CD4-positive, alpha-beta T cell treated with Interleukin-1 beta for 1 hour (primary cell): ENCODE data around the gene MATCAP1.

Experiments
- DNase-seq, 2 donors: peaks; one replicate each; pipeline ENCODE4 v3.0.0-alpha.2; 2020 to 2022

The MATCAP1 gene

GRCh38 chr16:67155295-67156142, 28.2 kb downstream of the MATCAP1 start:
- peak; percentile 79 to 83 for DNase-seq

GRCh38 chr16:67154578-67155294, 29.0 kb downstream of the MATCAP1 start:
- DNase-seq, result no peak

- DNase-seq, result no peak
Measured at GRCh38 chr16:67151431-67152097, 32.2 kb downstream of the MATCAP1 start.

- DNase-seq, result no peak
Measured at GRCh38 chr16:67150833-67151396, 32.8 kb downstream of the MATCAP1 start, which contains the start of gene B3GNT9. TSS of gene B3GNT9 (minus strand) at chr16:67150998. CDS start at chr16:67150485, 513 bp downstream.

GRCh38 chr16:67150047-67150832, 33.5 kb downstream of the MATCAP1 start:
- peak; percentile 31 to 40 for DNase-seq

GRCh38 chr16:67149276-67150046, 34.3 kb downstream of the MATCAP1 start:
- DNase-seq, result no peak

GRCh38 chr16:67148656-67149275, 35.0 kb downstream of the MATCAP1 start:
- no peak for DNase-seq

- DNase-seq, result no peak
Measured at GRCh38 chr16:67148221-67148620, 35.5 kb downstream of the MATCAP1 start.

- no peak for DNase-seq
Measured at GRCh38 chr16:67147437-67148140, 36.2 kb downstream of the MATCAP1 start.

- DNase-seq, result no peak
Measured at GRCh38 chr16:67146523-67147357, 37.0 kb downstream of the MATCAP1 start.

GRCh38 chr16:67145746-67146145, 38.0 kb downstream of the MATCAP1 start:
- no peak for DNase-seq

- DNase-seq, result no peak
Measured at GRCh38 chr16:67144943-67145342, 38.8 kb downstream of the MATCAP1 start.

GRCh38 chr16:67142342-67142741, 41.4 kb downstream of the MATCAP1 start:
- DNase-seq, result no peak

- no peak for DNase-seq
Measured at GRCh38 chr16:67141391-67141790, 42.4 kb downstream of the MATCAP1 start.

- no peak for DNase-seq
Measured at GRCh38 chr16:67137605-67138004, 46.2 kb downstream of the MATCAP1 start.

- no peak for DNase-seq
Measured at GRCh38 chr16:67129422-67129821, 54.3 kb downstream of the MATCAP1 start.

- no peak for DNase-seq
Measured at GRCh38 chr16:67128887-67129286, 54.9 kb downstream of the MATCAP1 start.

- no peak for DNase-seq
Measured at GRCh38 chr16:67128417-67128816, 55.3 kb downstream of the MATCAP1 start.
